ENCODE measurements around the gene SIAH3. TPM values are rescaled to one million over a fixed set of nuclear protein-coding genes. Genes with fewer than 3 reads are reported as not detected.
"Not testable (repeated sequence)": the region's sequence is repeated elsewhere in the genome, so short reads cannot be mapped to it uniquely, and the experiment has no call there.

The SIAH3 gene
- polyA plus RNA-seq, 4 donors, result 0.65 to 0.90 (median 0.82) TPM

- no peak for DNase-seq (ENCODE audit: low read depth in 4 of 4, low spot score in 3 of 4)
These were observed 66.5 kb downstream of the SIAH3 start for GRCh38 chr13:45784755-45785675.

- DNase-seq (ENCODE audit: low read depth in 4 of 4, low spot score in 3 of 4), result no peak
These were observed 68.1 kb downstream of the SIAH3 start for GRCh38 chr13:45783346-45784043.

DNA sequence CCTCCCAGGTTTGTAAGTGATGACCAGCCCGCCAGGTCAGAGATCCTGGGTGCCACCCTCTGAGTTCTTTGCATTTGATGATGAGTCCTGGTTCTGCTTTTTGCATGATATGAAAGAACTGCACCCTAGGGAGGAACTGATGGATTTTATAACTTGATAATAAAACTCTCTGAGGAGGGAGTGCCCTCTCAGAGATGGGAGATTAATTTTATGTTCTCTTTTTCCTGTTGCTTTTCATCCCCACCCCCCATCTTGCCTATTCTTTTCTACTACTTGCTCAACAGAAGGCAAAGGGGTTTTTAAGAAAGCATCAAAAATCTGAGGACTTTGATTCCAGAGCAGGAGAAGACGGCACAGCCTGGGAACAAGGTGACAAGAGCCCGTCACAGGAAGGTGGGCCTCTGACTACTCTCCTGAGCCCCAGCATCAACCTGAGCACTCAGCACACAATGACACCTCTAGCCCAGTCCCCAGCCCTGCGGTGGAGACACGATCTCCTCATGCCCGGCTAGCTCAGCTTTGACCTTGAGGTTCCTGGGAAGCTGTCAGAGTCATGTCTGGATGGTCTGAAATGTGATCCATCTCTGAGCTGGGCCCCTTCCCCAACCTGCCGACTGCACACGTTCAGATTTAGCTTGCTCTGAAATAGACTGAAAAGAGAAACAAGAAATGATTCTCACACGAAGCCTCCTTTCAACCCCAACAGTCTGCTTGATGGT is 69.1 kb downstream of the SIAH3 start:
- DNase-seq (ENCODE audit: low read depth in 4 of 4, low spot score in 3 of 4), result no peak

DNA sequence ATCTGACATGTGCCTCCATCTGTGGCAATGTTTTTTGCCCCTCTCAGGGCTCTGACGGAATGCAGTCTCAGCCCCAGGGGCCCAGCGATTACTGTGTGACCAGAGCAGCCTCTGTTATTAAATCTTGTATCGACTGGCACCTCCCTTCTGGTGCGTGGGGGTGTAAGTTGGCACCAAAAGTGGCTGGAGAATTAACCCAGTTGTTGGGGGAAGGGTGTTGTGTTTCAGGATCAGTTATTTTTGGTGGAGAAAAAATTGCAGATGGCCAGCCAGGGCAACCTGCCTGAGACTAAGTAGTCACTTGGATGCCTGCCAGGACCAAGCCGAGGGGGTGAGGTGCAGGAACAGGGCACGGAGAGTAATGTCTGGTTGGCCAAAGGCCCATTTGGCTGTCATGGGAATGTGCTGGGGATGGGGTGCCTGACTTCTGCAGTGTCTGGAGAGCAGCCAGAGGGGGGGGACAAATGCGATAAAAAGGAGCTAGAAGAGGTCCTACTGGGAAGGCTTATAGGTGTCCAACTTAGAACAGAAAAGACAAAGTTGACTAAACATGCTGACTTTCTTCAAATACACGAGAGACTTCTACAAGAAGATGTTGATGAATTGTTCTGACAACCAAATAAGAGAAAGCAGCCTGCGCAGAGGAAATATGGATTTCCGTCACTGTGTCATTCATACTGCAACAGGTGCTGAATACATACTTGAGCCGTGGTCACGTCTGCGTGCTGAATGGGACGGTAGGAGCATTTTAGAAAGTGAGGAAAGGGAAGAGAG is 69.8 kb downstream of the SIAH3 start:
- no peak for DNase-seq (ENCODE audit: low read depth in 4 of 4, low spot score in 3 of 4)

DNA sequence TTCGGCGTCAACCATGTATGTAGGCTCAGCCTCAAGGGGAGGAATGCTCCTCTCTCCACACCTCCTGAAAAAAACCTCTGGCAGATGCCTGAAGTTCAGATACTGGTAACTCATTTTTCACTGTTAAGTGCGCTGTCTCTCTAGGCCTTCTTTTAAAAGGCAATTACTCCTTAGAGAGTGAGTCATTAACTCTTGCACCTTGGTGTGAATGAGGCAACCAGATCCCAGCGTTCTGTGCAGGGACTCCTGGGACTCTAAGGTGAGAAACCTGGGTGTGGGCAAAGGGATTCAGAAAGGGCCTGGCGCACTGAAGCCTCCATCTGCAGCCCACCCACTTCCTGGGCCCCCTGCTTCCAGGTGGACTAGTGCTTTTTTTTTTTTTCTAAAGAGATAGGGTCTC is 71.7 kb downstream of the SIAH3 start:
- DNase-seq (ENCODE audit: low read depth in 4 of 4, low spot score in 3 of 4), result no peak

DNA sequence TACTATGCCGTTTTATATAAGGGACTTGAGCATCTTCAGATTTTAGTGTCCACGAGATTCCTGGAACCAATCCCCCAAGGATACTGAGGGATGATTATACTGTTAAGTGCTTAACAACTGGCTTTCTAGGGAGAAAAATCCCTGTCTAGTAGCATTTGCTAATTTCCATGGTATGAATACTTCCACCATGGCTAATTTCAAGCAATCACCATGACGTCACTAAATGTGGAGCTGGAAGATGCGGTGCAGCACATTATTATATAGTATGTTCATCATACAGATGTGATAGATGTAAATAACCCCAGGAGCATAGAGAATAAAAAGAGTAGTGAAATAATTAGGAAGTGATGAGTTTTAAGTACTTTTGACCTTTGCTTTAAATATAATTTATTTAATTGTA is 72.7 kb downstream of the SIAH3 start:
- no peak for DNase-seq (ENCODE audit: low read depth in 4 of 4, low spot score in 3 of 4)

DNA sequence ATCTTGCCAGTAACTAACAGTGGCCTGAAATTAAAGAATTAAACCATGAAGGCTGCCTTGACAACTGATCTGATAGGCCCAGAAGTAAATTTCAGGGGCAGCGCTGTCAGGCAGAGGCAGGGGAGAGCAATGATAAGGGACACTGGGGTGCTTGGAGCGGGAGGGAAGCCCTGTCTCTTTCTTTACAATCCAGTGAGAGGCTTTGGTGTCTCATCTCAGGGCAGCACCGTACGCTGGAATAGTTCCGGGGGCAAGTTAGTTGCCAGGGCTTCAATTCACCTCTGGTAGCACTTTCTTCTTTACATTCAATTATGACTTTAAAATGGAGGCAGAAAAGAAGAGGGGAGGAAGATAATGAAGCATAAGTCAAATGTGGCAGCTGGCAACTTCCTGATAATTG is 74.8 kb downstream of the SIAH3 start:
- DNase-seq (ENCODE audit: low read depth in 4 of 4, low spot score in 3 of 4), result no peak

- no peak for DNase-seq (ENCODE audit: low read depth in 4 of 4, low spot score in 3 of 4)
These were observed 76.1 kb downstream of the SIAH3 start for GRCh38 chr13:45775401-45775963.

GRCh38 chr13:45773944-45774343 is 77.6 kb downstream of the SIAH3 start:
- DNase-seq (ENCODE audit: low read depth in 4 of 4, low spot score in 3 of 4), result no peak

GRCh38 chr13:45773236-45773635 is 78.3 kb downstream of the SIAH3 start:
- DNase-seq (ENCODE audit: low read depth in 4 of 4, low spot score in 3 of 4), result no peak

GRCh38 chr13:45770886-45771285 is 80.7 kb downstream of the SIAH3 start:
- no peak for DNase-seq (ENCODE audit: low read depth in 4 of 4, low spot score in 3 of 4)

DNA sequence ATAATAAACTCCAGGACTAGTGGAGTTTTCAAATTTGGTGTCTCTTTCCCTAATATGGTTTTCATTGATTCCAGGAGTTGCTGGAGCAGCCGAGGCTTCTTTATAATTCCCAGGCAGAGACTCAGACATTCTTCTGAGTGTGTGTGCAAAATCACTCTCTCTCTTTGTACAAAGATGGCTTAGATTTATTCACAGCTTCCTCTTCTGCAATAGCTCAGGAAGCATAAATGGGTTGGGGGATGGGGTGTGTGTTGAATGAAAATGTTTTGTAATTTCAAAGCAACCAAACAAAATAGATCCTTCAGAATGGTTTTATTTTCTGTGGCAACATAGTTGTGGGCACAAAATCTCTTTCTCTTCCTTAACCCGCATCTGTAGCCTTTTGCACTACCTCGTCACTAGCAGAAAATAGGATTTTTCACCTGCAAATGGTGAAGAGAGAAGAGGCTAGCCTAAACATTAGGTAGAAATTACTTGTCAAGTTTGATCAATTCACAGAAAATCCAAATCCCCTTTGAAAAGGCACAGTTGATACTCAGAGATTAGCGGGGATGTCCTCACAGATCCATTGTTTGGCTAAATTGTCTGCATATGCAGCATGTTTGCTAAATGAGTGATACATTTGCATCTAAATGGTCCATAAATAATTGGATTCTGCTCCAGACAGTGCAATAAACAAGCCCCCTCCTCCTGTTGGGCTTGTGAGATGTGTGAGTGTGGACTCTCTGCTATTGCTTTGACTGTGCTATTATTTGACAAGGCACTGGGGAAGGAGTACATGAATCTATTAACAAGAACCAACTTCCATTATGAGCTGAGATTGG is 82.7 kb downstream of the SIAH3 start:
- DNase-seq (ENCODE audit: low read depth in 4 of 4, low spot score in 3 of 4), result no peak

GRCh38 chr13:45765464-45765863 is 86.1 kb downstream of the SIAH3 start:
- DNase-seq (ENCODE audit: low read depth in 4 of 4, low spot score in 3 of 4), result no peak

DNA sequence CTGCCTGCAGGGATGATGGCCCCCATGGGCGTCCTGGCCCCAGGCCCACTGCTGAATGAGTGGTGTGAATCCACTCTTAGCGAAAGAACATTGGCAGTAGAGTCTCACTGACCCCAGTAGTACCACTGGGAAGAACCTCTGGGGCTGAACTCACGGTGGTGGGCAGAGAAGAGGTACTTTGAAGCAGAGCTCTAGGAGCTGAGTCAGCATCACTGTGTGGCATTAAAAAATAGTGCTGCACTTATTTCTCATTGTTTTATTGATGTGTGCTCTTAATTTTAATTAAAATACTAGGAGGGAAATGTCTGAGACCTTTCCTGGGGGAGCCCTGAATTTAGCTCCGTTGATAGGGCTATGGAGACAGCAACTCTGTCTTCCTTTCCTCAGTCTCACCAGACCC is 88.1 kb downstream of the SIAH3 start:
- no peak for DNase-seq (ENCODE audit: low read depth in 4 of 4, low spot score in 3 of 4)

DNA sequence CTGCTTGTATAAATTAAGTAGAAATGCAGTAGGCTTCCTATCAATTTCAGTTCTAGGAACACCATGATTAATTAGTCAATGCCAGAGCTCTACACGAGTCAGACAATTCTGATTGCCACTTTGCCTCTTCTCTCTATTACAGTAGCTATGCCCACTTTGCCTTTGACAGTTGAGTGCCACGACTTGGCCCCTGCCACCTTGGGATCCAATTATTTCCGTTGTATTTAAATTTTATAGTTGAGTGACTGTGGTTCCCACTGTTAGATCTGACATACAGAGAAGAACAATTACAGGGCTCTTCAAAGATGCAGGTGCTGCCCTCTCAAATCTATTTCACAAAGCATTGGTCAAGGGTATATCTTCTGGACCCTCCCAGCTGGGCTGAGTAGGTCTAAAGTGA is 94.0 kb downstream of the SIAH3 start:
- DNase-seq (ENCODE audit: low read depth in 4 of 4, low spot score in 3 of 4), result not testable (repeated sequence)

GRCh38 chr13:45756498-45756897 is 95.1 kb downstream of the SIAH3 start:
- not testable (repeated sequence) for DNase-seq (ENCODE audit: low read depth in 4 of 4, low spot score in 3 of 4)

DNA sequence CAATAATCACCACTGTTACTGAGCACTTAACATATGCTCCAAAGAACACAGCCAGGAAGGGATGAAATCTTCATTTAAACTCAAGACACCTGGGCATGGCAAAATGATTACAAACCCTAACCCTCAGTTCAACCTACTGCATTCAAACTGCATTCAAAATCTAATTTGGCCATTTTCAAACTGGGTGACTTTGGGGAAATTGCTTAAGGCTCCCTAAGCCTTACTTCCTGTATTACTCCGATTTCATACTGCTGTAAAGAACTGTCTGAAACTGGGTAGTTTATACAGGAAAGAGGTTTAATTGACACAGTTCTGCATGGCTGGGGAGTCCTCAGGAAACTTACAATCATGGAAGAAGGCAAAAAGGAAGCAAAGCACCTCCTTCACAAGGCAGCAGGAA is 99.0 kb downstream of the SIAH3 start:
- DNase-seq (ENCODE audit: low read depth in 4 of 4, low spot score in 3 of 4), result no peak

GRCh38 chr13:45751885-45752284 is 99.7 kb downstream of the SIAH3 start:
- no peak for DNase-seq (ENCODE audit: low read depth in 4 of 4, low spot score in 3 of 4)

GRCh38 chr13:45750566-45750965 is 101.0 kb downstream of the SIAH3 start:
- no peak for DNase-seq (ENCODE audit: low read depth in 4 of 4, low spot score in 3 of 4)
